HG03432 (cell line): Measurements from ENCODE around the gene ZNF655.
"Not testable (repeated sequence)": the region's sequence is repeated elsewhere in the genome, so short reads cannot be mapped to it uniquely, and the experiment has no call there.

Experiments used
- ATAC-seq: cut with Tn5 transposase; IDR thresholded peaks from one replicate; pipeline ENCODE4 v1.9.1; 2021; ENCODE audit warnings: mild to moderate bottlenecking, moderate library complexity; ENCODE audit not compliant: unreplicated experiment

Gene ZNF655

DNA sequence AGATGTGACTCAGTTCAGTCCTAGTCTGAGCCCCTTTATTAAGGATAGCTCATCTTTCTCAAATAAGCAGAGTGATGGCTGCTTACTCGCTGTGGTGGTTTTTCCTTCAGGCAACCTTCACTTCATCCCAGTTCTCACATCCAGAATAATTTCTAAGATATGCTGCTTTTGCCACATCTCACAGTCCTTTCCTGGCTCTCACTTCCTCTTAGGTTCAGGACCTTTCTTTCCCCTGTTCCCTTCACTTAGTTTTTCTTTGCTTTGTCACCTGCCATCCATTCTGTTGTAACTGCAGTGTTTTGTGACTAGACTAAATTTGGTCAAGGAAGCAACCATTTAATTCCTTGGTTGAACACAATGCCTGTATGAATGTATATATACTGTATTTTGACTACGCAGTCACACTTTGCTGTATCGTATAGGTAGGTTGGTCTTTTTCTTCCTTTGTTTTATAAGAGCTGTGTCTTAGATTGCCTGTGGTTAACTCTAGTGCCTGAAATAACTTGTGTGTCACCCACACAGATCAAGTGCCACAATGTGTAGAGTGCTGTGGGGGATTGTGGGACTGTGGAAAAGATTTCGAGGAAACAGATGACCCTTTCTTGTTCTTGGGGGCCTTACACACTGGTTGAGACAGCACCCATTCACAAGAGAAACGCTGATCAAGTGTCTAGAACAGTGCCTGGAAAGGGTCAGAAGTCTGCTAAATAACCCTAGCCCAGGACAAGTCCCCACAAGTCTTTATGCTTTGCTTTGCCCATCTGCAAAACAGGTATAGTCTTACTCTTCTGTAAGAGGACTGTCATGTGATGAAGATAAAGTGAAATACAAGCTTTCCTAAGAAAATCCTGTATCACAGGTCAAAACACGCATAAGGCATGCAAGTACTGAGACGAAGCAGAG, 2.6 kb downstream of the ZNF655 start:
- ATAC-seq, result no peak

DNA sequence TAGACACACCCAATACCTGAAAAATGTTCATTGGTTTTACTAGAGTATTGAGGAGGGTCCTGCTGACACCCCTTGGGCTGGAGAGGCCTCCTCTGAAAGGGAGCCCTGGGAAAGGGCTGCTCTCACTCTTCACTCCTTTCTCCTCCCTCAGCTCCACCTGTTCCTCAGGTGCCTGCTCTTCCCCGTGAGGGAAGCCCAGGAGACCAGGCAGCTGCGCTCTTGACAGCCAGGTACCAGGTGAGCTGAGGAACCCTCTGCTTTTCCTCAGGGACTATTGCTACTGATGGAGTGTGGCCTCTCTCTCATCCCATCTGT, 3.3 kb downstream of the ZNF655 start:
- ATAC-seq, result no peak

DNA sequence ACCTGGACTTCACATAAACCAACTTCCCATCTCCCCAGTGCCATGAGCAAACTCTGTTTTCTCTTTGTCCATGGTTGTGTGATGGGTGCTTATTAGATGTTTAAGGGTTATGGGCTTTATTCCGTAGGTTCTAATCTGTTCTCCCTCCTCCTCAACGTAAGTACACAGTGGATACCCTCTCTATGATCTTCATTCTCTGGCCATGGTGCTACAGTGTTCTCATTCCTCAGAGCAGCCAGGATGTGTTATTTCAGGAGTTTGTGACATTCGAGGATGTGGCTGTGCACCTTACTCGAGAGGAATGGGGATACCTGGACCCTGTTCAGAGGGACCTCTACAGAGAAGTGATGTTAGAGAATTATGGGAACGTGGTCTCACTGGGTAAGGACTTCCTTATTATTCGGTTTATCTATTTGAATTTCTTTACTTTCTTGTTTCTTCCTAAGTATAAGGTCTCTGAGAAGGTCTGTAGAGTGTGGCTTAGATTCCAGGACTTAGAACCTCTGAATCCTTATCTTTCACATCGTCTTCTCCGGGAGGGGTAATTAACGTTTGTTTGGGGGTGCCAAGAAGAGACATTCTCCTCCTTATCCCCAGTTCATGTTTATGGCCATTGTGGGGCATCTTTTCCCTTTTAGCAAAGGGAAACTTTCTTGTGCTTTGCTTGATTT, 3.8 kb downstream of the ZNF655 start:
- ATAC-seq, result no peak

DNA sequence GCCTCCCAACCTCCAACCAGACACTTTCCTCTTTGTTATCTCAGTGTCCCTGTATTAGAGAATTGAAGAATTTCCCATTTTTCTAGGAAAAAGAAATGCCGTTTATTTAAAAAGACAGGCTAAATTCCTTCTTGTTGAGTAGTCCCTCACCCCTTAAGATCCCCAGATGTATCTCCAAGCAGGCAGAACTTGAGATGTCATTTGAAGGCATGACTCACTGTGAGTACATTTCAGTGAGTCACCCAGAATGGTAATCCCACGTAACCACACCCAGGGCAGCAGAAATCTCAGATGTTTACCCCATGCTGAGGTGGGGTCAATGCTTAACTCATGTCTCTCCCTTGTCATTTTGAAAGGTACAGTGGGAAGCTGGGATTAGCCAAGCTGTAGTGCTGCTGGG, 4.4 kb downstream of the ZNF655 start:
- ATAC-seq, result no peak

DNA sequence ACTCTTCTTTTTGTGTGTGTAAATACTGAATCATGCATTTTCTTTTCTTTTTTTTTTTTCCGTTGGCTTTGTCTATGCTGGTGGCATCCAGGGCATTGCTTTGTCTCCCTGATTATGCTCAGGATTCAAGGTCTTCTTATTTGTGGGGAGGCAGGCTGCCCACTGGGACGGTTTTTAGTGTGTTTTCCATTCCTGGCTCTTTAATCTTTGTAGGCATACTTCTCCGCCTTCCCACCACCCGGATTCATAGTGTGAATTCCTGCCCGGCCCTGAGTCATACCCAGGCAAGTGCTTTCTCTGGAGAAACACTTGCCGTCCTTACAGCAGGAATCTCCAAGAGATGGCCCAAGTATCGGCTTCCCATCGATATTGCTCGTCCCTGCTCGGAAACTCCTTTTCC, 5.2 kb downstream of the ZNF655 start:
- ATAC-seq, result no peak

DNA sequence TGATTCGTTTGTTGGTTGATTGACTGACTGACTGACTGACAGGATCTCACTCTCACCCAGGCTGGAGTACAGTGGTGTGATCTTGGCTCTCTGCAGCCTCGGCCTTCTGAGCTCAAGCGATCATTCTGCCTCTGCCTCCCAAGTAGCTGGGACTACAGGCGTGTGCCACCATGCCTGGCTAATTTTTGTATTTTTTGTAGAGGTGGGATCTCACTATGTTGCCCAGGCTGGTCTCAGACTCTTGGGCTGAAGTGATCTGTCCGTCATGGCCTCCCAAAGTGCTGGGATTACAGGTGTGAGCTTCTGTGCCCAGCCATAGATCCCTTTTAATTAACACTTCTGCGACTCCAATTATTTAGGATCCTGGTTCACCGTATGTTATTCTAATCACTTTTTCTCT, 10.3 kb downstream of the ZNF655 start:
- not testable (repeated sequence) for ATAC-seq

DNA sequence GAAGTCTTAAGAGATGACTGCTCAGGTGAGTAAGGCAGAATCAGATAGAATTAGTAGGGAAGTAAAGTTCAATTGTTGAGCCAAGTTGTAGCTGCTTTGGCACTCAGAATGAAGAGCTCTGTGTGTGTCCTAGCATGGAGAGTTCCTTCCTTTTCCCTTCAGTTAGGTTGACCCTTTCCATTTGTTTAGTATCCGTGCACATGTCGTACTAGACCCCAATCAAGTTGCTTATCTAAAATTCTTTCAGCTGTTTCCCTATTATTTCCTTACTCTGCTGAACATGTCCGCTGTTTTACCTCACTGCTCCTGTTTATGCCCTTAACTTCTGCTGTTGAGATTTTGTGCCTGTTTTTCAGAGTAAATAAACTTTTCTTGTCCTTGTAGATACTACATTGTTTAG, 13.3 kb downstream of the ZNF655 start:
- no peak for ATAC-seq

DNA sequence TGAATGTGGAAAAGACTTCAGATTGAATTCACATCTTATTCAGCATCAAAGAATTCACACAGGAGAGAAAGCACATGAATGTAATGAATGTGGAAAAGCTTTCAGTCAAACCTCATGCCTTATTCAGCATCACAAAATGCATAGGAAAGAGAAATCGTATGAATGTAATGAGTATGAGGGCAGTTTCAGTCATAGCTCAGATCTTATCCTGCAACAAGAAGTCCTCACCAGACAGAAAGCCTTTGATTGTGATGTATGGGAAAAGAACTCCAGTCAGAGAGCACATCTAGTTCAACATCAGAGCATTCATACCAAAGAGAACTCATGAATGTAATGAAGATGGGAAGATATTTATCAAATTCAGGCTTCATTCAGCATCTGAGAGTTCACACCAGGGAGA, 14.8 kb downstream of the ZNF655 start:
- ATAC-seq, result no peak

DNA sequence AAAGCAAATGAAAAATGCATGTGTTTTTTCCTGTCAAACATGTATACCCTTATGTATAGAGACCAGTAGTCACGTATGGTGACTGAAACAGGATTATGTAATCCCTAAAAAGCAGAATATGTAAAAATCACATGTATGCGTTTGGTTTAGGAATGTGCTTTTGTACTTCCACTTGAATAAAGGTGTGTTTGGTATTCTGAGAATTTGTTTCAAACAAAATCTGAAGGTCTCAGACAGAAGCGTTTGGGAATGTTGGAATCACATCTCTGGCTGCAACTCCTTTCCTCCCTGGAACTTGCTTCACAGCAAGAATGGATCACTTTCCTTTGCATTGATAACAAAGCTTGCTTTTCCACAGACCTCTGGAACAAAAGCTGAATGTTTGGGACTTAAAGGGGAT, 17.8 kb downstream of the ZNF655 start:
- no peak for ATAC-seq

DNA sequence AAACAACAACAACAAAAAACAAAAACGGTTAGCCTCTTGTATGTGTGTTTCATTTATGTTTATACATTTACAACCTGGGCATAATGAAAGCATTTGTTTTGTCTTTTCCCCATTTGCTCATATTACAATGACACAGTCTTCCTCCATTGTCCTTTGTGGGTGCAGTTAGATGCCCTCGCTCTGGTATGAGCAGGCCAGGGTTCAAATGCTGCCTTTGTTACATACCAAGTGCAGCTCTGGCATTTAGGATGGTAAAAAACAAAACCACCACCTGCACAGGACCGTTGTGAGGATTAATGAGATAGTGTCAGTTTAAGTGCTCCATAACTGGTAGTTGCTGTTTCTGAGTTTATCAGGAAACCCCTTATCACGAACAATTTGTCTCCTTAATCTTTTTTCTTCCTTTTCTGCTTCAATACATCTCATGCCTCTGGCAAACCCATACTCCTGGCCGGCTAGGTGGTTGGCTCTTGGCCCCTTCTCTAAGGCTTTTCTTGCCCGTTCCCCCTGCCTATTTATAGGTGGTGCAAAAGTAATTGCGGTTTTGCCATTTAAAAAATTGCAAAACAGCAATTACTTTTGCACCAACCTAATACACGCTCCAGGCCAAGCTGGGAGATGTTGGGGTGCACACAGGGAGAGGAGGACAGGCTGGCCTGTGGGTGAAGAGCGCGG, 21.0 kb downstream of the ZNF655 start:
- no peak for ATAC-seq

DNA sequence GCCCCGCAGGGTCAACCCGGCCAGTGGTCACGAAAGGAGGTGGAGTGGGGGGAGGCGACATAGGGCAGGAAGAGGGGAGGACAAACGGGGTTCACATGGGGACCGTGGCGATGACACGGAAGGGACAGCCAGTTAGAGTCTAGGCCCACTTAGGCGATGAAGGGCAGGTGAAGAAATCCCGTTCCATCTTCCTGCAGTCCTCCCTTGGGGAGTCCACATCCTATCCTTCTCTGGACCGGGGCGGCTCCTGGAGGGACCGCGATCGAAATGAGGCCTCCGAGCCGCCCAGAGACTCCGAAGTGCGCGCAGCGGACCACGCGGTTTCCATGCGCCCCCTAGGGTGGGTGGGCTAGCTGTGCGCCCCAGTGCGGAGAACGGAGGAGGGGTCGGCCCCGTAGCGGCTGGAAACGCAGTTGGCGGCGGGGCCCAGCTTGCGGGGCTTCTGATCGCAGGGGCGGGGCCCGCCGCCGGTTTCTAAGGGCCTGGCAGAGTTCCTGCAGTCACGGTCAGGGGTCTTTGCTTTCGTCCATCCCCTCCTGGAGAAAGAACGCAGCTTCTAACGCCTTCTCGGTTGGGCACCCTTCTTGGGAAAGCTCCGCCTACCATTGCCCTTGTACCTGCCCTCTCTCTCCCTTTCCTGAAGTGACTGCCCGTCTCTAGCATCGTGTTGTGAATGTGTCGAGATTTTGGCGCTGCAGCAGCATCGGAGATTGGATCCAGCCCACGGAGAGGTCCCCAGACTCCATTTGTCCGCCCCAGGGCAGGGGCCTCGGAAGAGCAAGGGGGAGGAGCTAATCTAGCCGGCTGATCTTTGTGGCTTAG, 21.7 kb downstream of the ZNF655 start:
- no peak for ATAC-seq

DNA sequence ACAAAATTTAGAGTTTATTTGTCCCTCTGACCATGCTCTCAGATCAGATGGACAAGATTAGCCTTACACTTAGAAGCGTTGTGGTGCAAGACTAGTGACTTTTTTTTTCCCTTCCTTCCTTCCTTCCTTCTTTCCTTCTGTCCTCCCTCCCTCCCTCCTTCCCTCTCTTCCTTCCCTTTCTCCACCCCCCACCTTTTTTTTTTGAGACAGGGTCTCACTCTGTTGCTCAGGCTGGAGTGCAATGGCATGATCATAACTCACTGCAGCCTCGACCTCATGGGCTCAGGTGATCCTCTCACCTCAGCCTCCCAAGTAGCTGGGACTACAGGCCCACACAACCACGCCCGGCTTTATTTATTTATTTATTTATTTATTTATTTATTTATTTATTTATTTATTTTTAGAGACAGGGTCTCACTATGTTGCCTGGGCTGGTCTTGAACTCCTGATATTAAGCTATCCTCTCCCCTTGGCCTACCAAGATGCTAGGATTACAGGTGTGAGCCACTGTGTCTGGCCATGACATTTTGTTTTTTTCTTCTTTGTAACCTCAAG, 22.4 kb downstream of the ZNF655 start:
- not testable (repeated sequence) for ATAC-seq

DNA sequence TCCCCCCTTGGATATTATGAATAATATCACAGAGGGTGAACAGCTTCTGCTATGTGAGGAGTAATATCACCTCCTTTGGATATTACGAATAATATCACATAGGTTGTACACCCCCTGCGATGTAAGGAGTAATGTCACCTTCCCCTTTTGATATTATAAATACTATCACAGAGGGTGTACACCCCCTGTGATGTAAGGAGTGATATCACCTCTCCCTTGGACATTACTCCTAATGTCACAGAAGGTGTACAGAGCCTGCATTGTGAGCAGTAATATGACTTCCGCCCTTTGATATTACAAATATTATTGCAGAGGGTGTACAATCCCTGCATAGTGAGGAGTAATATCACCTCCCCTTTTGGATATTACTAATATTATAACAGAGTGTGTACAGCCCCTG, 30.4 kb downstream of the ZNF655 start:
- ATAC-seq, result no peak

DNA sequence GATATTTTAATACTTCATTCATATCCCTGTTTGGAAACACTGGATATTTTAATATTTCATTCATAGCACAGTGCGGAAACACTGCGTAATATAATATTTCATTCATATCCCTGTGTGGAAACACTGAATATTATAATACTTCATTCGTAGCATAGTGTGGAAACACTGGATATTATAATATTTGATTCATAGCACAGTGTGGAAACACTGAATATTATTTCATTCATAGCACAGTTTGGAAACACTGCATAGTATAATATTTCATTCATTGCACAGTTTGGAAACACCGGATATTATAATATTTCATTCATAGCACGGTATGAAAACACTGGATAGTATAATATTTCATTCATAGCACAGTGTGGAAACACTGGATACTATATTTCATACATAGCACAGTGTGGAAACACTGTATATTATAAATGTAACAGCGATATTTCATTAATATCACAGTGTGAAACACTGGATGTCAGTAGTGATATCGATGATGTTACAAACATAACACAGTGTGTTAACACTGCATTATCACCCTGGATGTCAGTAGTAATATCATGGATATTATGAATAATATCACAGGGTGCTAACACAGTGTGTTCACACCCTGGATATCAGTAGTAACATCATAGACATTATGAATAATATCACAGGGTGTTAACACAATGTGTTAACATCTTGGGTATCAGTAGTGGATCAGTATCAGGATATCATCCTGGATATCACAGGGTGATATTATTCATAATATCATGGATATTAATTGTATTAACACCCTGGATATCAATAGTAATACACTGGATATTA, 36.7 kb downstream of the ZNF655 start:
- ATAC-seq, result no peak

DNA sequence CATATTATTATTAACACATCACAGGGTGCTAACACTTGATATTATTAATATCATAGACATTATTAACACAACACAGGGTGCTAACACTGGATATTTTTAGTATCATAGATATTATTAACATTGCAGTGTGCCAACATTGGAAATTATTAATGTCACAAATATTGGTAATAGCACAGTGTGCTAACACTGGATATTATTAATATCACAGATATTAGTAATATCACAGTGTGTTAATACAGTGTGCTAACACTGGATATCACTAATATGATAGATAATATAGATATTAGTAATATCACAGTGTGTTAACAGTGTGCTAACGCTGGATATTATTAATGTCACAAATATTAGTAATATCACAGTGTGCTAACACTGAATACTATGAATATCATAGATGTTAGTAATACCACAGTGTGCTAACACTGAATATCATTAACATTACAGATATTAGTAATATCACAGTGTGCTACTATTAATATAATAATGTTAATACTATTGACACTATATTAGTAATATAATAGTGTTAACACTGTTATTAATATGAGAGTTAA, 38.0 kb downstream of the ZNF655 start:
- ATAC-seq, result no peak

DNA sequence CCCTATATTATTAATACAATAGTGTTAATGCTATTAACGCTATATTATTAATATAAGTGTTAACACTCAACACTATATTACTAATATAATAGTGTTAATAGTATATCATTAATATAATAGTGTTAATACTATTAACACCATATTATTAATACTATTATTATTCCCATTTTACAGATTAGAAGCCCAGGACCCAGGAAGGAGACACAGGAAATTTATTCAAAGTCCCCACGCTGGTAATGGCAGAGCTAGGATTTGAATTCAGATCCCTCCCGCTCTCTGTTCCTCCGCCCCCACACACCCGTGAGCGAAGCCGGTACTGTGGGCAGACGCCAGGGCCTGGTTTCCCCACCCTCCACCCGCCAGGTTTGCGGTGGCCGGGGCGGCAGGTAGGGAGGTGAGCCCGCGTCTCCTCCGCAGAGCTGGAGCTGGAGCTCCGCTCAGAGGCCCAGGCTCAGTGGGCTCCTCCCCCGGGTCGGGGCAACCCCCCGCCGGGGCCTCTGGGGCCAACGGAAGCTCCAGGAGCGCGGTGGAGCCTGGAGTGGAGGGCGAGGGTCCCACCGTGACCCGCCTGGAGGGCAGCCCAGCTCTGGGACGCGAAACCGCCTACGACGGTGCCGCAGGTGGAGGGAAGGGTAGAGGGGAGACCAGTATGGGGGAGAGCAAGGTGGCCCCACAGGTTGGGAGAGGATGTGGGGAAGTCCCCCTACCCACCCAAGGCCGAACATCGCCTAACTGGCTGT, 39.5 kb downstream of the ZNF655 start, which contains the start of gene TMEM225B:
TSS of gene TMEM225B (plus strand) at position 506 of the 740 bp plus-strand sequence. CDS start 6,122 bp downstream, outside the sequence.
- ATAC-seq, result no peak

DNA sequence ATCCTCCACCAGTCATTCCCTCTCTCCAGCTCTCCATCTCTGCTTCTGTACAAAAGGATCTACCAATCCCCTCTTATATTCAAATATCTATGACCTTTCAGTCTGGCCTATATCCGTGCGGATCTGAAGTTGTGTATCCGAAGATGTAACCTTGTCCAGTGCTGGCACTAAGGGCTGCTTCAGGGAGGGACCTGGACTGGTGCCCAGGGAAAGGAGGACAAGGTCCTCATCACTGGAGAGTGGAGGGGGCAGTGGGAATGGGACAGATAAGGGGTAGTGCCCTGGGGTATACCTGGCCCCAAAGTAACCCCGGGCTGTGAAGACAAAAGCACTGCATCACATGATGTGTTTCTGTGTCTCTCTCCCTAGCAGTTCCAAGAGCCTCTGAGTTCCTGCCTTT, 41.4 kb downstream of the ZNF655 start:
- ATAC-seq, result no peak

DNA sequence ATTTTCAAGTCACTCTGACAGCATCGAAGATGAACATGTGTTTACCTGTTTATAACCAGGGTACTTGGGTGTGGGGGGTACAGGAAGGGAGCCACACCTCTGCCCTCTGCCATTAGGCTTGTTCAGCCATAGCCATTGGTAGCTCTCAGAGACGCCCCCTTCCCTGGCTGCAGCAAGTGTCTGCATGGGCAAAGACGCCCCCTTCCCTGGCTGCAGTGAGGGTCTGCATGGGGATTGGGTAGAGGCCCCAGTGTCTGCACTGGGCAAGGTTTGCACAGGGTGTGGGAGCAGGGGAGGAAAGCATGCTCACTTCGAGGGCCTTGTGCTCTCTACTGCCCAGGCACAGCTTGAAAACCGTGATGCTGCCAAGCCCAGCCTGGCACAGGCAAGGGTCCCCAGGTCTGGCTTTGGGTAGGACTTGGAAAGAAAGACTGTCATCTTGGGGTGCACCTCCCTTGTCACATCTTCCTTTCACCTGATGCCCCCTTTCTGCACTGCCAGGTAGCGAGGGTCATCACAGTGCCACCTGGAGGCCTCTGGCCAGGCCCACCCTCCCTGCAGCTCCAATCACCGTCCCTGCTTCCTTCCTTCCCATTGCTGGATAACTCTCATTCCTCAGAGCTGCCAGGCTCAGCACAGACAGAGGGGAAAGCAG, 43.3 kb downstream of the ZNF655 start:
- no peak for ATAC-seq
